ENCODE data around the gene PACRGL. TPM values are rescaled to one million over a fixed set of nuclear protein-coding genes. Genes with fewer than 3 reads are reported as not detected.

The PACRGL gene
- total and polyA plus RNA-seq, 9 of the 15 experiments (the other 6 are each of a cell fraction or from before 2014, with no cell fraction given): 6.6 to 55.0 (median 27.5) TPM

DNA sequence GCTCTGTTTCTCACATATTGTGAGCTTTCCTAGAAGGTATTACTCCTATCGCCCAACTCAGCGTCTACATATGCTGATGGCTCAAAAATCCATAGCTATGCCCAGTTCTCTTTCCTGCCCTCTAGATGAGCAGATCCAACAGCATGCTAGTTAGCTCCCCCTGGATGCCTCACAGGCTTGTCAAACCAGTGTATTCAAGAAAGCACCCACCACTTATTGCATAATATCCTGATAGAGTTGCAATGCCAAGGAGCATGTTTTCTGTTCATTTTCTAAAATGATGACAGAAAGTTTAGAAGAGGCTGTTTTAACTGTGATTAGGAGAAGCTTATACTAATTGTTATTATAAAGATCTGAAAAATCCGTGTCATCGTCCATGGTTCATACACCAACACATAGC is 1.9 kb upstream of the PACRGL start:
- BruUV-seq (replicated peaks): no TSS peak
- ChIA-PET POLR2A (interaction anchor here (0.7 kb wide), 1 partner anchor 74 kb away, joined by 3 read pairs; no protein-coding TSS in a partner anchor), CTCF (ENCODE audit: low intra/inter-chr PET ratio) (no interaction called here)
- Histone ChIP-seq H2AFZ (ENCODE audit: low read depth, low read length) (peak overlapping the region; percentile 37; the same call in 1 of the 2 replicates), H3K27ac (ENCODE audit: extremely low read depth, low read depth, low read length) (peak overlapping the region; percentile 31; the same call in 2 of the 3 replicates), H3K27me3 (ENCODE audit: control insufficient read depth in 2 of 2, insufficient read depth in 2 of 2, low read length in 2 of 2) (no peaks in the 10 kb centered on the region), H3K79me2 (ENCODE audit: control insufficient read depth, insufficient read depth, low read length) (peaks cover 32% of the 10 kb centered on the region), H3K9me3 (replicated peaks; ENCODE audit: control insufficient read depth, insufficient read depth, low read depth, low read length) (no peaks in the 10 kb centered on the region), H3K9ac (ENCODE audit: insufficient read depth in 1 of 2, low read depth in 2 of 2, low read length in 2 of 2) (no peak overlapping the region), H3K9me1 (ENCODE audit: control insufficient read depth, insufficient read depth, low read length) (no peaks in the 10 kb centered on the region), H3K4me3 (no peak overlapping the region), H3K36me3 (ENCODE audit: control insufficient read depth, insufficient read depth, low read length) (peaks cover 8% of the 10 kb centered on the region; the same call in 1 of the 3 replicates), H3K4me2 (ENCODE audit: insufficient read depth, low read length) (peak overlapping the region; percentile 62), H4K20me1 (replicated peaks; ENCODE audit: control insufficient read depth, insufficient read depth, low read length) (no peaks in the 10 kb centered on the region), H3K4me1 (replicated peaks in 1 of 2; ENCODE audit: control insufficient read depth in 2 of 2, insufficient read depth in 2 of 2, low read length in 2 of 2) (peaks cover 3 to 14% of the 10 kb centered on the region in 2 experiments; a peak in 2 of 5 replicates)
- intact Hi-C loops (cut with micrococcal nuclease) (no loop called here), in situ Hi-C loops (cut with MboI) (loop anchor here (25.0 kb wide), 1 partner anchor 2011 kb away; no protein-coding TSS in a partner anchor)
- FAIRE-seq (peak; percentile 35), DNase-seq (ENCODE audit: extremely low read depth in 1 of 4, low spot score in 3 of 4) (peak in 2 of 4 experiments; percentile 9 to 40), ATAC-seq (peak; percentile 15; the same call in 2 of the 3 replicates)
- WGBS (ENCODE audit: insufficient coverage, low coverage, missing lambda C conversion rate): 17% methylated on average over 4 of the region's 4 CpGs
- no peak for TF ChIP-seq KDM4B (IDR thresholded peaks at IDR 0.05; ENCODE audit: borderline replicate concordance in 2 of 2, low read depth in 1 of 2)
- TF ChIP-seq FOXA1 (IDR thresholded peaks at IDR 0.05; ENCODE audit: borderline replicate concordance): no peak
- TF ChIP-seq HDAC3 (IDR thresholded peaks at IDR 0.05; ENCODE audit: borderline replicate concordance, partially characterized antibody): no peak
- TF ChIP-seq NBN (IDR thresholded peaks at IDR 0.05; ENCODE audit: low read depth): no peak
- no peak for TF ChIP-seq ZFP36 (IDR thresholded peaks at IDR 0.05; ENCODE audit: low read depth, low read length, partially characterized antibody)
- TF ChIP-seq CEBPB (tag; IDR thresholded peaks at IDR 0.05): peak; percentile 94
- TF ChIP-seq L3MBTL2 (IDR thresholded peaks at IDR 0.05): no peak
- TF ChIP-seq, protein P1, sequence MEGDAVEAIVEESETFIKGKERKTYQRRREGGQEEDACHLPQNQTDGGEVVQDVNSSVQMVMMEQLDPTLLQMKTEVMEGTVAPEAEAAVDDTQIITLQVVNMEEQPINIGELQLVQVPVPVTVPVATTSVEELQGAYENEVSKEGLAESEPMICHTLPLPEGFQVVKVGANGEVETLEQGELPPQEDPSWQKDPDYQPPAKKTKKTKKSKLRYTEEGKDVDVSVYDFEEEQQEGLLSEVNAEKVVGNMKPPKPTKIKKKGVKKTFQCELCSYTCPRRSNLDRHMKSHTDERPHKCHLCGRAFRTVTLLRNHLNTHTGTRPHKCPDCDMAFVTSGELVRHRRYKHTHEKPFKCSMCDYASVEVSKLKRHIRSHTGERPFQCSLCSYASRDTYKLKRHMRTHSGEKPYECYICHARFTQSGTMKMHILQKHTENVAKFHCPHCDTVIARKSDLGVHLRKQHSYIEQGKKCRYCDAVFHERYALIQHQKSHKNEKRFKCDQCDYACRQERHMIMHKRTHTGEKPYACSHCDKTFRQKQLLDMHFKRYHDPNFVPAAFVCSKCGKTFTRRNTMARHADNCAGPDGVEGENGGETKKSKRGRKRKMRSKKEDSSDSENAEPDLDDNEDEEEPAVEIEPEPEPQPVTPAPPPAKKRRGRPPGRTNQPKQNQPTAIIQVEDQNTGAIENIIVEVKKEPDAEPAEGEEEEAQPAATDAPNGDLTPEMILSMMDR (IDR thresholded peaks at IDR 0.05 in 2 of 3, conservative IDR thresholded peaks at IDR 0.05 in 1 of 3; ENCODE audit: insufficient read depth in 2 of 3, low read depth in 1 of 3, low read length in 3 of 3): peak in 1 of 3 experiments; percentile 13; a peak in 1 of 6 replicates
- TF ChIP-seq CEBPG (CRISPR knock-in tag; IDR thresholded peaks at IDR 0.05): peak; percentile 82
- peak; percentile 70 to 91 for TF ChIP-seq CEBPG (tag; conservative IDR thresholded peaks at IDR 0.05 in 1 of 2, IDR thresholded peaks at IDR 0.05 in 1 of 2)
- TF ChIP-seq, protein P2, sequence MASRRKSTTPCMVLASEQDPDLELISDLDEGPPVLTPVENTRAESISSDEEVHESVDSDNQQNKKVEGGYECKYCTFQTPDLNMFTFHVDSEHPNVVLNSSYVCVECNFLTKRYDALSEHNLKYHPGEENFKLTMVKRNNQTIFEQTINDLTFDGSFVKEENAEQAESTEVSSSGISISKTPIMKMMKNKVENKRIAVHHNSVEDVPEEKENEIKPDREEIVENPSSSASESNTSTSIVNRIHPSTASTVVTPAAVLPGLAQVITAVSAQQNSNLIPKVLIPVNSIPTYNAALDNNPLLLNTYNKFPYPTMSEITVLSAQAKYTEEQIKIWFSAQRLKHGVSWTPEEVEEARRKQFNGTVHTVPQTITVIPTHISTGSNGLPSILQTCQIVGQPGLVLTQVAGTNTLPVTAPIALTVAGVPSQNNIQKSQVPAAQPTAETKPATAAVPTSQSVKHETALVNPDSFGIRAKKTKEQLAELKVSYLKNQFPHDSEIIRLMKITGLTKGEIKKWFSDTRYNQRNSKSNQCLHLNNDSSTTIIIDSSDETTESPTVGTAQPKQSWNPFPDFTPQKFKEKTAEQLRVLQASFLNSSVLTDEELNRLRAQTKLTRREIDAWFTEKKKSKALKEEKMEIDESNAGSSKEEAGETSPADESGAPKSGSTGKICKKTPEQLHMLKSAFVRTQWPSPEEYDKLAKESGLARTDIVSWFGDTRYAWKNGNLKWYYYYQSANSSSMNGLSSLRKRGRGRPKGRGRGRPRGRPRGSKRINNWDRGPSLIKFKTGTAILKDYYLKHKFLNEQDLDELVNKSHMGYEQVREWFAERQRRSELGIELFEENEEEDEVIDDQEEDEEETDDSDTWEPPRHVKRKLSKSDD (conservative IDR thresholded peaks at IDR 0.05; ENCODE audit: low read length): no peak
- TF ChIP-seq, protein P3, sequence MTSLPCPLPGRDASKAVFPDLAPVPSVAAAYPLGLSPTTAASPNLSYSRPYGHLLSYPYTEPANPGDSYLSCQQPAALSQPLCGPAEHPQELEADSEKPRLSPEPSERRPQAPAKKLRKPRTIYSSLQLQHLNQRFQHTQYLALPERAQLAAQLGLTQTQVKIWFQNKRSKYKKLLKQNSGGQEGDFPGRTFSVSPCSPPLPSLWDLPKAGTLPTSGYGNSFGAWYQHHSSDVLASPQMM (CRISPR knock-in tag; IDR thresholded peaks at IDR 0.05): no peak
- TF ChIP-seq POLR2B (IDR thresholded peaks at IDR 0.05; ENCODE audit: low read depth, partially characterized antibody): no peak
- no peak for TF ChIP-seq TAL1 (IDR thresholded peaks at IDR 0.05)
- TF ChIP-seq MCM2 (IDR thresholded peaks at IDR 0.05; ENCODE audit: low read depth): no peak
